Mesodermal cell (in vitro differentiated cells): ENCODE measurements around the gene TOR4A.
"Not testable (repeated sequence)": the region's sequence is repeated elsewhere in the genome, so short reads cannot be mapped to it uniquely, and the experiment has no call there.

Experiments
- H3K27ac ChIP-seq: 2 replicates; pipeline ENCODE4 v1.7.0; 2013; ENCODE audit warnings: mild to moderate bottlenecking, low read depth, low read length, moderate library complexity; ENCODE audit not compliant: severe bottlenecking
- H3K36me3 ChIP-seq: 2 replicates; pipeline ENCODE4 v1.7.1; 2013; ENCODE audit warnings: mild to moderate bottlenecking, low read length, moderate library complexity; ENCODE audit not compliant: control insufficient read depth, insufficient read depth
- H3K4me1 ChIP-seq: one replicate; pipeline ENCODE4 v1.7.1; 2013; ENCODE audit warnings: mild to moderate bottlenecking, low read length; ENCODE audit not compliant: insufficient read depth, control insufficient read depth, poor library complexity, severe bottlenecking
- H3K4me3 ChIP-seq: 2 replicates; pipeline ENCODE4 v1.7.0; 2013; ENCODE audit warnings: low read length, control low read depth, mild to moderate bottlenecking; ENCODE audit not compliant: insufficient read depth, poor library complexity, severe bottlenecking; ENCODE audit errors: extremely low read depth
- H3K9me3 ChIP-seq: 2 replicates; pipeline ENCODE4 v1.7.1; 2013; ENCODE audit warnings: mild to moderate bottlenecking, low read length, moderate library complexity; ENCODE audit not compliant: control insufficient read depth
- WGBS, 2 experiments: methylation state at CpG; one replicate each; pipeline ENCODE4 v1.1.5; 2013; ENCODE audit warnings: missing lambda C conversion rate in 2 of 2; ENCODE audit not compliant: insufficient coverage in 2 of 2; 5-methylcytosine and 5-hydroxymethylcytosine counted together

The TOR4A gene

DNA sequence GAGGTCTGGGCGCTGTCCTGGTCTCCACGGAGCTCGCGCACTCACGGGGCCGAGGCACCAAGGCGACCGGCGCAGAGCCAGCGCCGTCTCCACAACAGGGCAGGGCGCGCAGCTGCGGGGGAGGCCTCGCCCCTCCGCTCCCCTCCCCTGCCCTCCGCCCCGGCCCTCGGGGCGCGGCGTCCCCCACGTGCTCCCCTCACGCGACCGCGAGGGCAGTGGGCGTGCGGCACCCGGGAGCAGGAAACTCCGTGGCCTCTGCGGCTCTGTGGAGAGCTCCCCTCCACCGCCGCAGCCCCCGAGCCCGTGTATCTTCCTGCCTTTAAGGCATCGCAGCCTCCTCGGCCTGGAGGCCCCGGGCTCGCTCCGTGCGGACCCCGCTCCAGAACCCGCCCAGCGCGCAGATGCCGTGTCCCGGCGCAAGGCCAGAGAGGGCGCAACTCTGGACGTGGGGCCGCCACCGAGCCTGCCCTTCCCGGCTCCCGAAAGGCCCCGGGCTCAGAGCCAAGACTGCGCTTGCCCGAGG lies 37.1 kb upstream of the TOR4A start:
- H3K4me3 ChIP-seq = peak overlapping the region; percentile 71
- peaks cover 27% of the 10 kb centered on the region for H3K36me3 ChIP-seq
- peak overlapping the region; percentile 91 for H3K27ac ChIP-seq
- H3K4me1 ChIP-seq = peaks cover 12% of the 10 kb centered on the region
- no peaks in the 10 kb centered on the region for H3K9me3 ChIP-seq
- 0% methylated on average over 32 to 42 of the region's 58 CpGs for WGBS, 2 experiments

DNA sequence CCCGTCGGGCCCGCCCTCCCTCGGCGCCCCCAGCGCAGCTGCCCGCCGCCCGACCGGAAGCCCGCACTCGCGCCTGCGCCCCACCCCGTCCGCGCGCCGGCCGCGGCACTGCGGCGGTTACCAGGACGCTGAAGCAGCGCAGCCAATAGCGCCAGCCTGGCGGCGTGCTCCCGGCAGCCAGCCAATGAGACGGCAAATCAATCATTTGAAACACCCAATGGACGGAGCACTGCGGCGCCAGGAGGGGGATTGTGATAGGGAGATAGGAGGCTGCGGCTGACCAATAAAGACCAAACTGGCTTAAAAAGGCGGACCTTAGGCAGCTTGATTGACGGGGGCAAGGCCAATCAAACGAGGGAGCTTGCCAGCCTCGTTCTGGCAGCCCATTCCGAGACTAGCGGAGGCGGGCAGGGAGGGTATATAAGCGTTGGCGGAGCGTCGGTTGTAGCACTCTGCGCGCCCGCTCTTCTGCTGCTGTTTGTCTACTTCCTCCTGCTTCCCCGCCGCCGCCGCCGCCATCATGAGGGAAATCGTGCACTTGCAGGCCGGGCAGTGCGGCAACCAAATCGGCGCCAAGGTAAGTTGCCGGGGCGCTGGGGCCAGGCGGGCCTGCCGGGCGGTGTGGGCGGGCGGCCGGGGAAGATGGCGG lies 36.6 kb upstream of the TOR4A start, which contains the start of gene TUBB4B:
TUBB4B (plus strand) TSS at position 447 of the 649 bp plus-strand sequence; CDS start at position 521, 74 bp downstream.
- 0 to 1% methylated on average over 48 to 62 of the region's 67 CpGs for WGBS, 2 experiments
- H3K4me3 ChIP-seq = peak within 1 kb of the TSS; percentile 93

DNA sequence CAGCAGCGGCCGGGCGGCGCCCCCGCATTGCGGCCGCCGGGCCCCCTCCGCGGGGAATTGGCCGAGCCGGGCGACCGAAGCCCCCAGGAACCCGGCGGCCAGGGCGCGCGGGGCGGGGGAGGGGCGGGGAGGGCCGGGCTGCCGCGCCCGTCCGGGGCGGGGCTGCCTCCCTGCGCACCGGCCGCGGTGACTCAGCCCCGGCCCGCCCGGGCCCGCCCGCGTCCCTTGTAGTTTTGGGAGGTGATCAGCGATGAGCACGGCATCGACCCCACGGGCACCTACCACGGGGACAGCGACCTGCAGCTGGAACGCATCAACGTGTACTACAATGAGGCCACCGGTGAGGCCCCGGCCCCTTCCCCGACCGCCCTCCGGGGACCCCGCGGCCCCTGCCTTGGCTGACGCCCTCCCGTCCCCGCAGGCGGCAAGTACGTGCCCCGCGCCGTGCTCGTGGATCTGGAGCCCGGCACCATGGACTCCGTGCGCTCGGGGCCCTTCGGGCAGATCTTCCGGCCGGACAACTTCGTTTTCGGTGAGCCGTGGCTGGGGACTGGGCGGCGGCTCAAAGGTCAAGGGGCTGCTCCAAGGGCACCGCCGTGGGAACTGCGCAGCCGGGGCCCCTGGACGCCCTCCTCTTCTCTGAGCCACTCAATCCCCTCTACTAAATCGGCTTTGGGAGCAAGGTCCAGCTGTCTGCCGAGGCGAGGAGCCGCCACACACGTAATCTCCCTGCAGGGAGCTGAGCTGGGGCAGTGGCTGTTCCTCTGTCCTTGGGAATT lies 35.8 kb upstream of the TOR4A start:
- 2 to 6% methylated on average over 39 to 71 of the region's 83 CpGs for WGBS, 2 experiments
- H3K4me3 ChIP-seq = peak overlapping the region; percentile 93
- H3K36me3 ChIP-seq = peaks cover 27% of the 10 kb centered on the region
- peaks cover 10% of the 10 kb centered on the region for H3K4me1 ChIP-seq
- no peaks in the 10 kb centered on the region for H3K9me3 ChIP-seq
- peak overlapping the region; percentile 67 for H3K27ac ChIP-seq

More for the DNA sequence above, 36.6 kb upstream of the TOR4A start, which contains the start of gene TUBB4B:
- Histone ChIP-seq H3K27ac (peak within 1 kb of the TSS; percentile 91), H3K9me3 (no peaks in the 10 kb centered on the region), H3K4me1 (peaks cover 12% of the 10 kb centered on the region), H3K36me3 (peaks cover 27% of the 10 kb centered on the region)

DNA sequence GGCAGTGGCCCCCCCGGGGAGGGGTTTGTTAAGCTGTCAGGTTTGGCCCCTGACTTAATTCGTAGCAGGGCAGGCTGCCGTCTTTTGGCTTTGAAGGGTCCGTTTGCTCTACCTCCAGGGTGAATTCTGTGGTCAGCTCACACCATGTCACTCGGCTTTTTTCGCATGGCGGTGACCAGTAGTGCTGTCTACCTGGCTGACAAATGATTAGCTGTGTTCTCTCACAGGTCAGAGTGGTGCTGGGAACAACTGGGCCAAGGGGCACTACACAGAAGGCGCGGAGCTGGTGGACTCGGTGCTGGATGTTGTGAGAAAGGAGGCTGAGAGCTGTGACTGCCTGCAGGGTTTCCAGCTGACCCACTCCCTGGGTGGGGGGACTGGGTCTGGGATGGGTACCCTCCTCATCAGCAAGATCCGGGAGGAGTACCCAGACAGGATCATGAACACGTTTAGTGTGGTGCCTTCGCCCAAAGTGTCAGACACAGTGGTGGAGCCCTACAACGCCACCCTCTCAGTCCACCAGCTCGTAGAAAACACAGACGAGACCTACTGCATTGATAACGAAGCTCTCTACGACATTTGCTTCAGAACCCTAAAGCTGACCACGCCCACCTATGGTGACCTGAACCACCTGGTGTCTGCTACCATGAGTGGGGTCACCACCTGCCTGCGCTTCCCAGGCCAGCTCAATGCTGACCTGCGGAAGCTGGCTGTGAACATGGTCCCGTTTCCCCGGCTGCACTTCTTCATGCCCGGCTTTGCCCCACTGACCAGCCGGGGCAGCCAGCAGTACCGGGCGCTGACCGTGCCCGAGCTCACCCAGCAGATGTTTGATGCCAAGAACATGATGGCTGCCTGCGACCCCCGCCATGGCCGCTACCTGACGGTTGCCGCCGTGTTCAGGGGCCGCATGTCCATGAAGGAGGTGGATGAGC lies 35.0 kb upstream of the TOR4A start:
- no peak overlapping the region for H3K27ac ChIP-seq
- H3K36me3 ChIP-seq = peaks cover 27% of the 10 kb centered on the region

DNA sequence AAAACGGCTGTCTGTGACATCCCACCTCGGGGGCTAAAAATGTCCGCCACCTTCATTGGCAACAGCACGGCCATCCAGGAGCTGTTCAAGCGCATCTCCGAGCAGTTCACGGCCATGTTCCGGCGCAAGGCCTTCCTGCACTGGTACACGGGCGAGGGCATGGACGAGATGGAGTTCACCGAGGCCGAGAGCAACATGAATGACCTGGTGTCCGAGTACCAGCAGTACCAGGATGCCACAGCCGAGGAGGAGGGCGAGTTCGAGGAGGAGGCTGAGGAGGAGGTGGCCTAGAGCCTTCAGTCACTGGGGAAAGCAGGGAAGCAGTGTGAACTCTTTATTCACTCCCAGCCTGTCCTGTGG lies 34.3 kb upstream of the TOR4A start:
- not testable (repeated sequence) for H3K4me3 ChIP-seq, H3K4me1 ChIP-seq, H3K27ac ChIP-seq, H3K9me3 ChIP-seq
- WGBS, 2 experiments = 95 to 98% methylated on average over 7 to 10 of the region's 18 CpGs
- peaks cover 27% of the 10 kb centered on the region for H3K36me3 ChIP-seq

More for the DNA sequence above, 35.0 kb upstream of the TOR4A start:
- WGBS, 2 experiments = 86 to 87% methylated on average over 34 to 35 of the region's 36 CpGs
- Histone ChIP-seq H3K4me1 (peaks cover 8% of the 10 kb centered on the region), H3K9me3 (no peaks in the 10 kb centered on the region), H3K4me3 (peak overlapping the region; percentile 93)

DNA sequence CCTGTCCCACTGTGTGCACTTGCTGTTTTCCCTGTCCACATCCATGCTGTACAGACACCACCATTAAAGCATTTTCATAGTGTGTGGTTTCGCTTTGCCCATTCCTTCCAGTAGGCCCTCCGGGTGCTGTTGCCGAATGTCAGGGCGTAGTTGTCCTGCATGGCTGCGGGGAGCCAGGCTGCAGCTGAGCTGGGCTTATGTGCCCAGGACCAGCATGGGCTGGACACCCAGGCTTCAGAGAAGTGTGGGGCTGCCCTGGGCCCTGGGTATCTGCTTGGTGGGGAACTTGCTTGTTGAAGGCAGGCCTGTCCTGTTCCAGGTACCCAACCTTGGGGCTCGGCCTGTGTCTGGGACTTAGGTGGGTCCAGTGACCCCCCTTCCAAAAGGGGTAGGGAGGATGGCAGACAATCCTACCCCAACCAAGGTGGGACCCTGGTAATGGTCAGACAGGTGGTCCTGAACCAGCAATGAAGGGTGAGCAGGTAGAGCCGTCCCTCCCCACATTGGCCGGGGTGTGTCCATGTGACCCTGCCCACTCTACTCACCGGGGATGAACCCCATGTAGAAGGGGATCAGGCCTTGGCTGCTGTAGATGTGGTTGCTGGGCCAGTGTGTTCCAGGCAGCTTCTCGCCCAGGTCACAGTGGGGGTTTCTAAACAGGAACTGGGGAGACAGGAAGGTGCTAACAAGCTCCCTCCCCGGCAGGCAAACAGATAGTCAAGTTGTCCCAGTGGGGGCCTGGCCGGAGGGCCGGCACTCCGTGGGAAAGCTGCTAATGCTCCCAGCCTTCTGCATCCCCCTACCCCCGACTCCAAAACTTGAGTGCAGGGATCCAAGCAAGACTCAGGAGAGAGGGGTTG lies 33.7 kb upstream of the TOR4A start:
- Histone ChIP-seq H3K4me3 (no peak overlapping the region), H3K9me3 (no peaks in the 10 kb centered on the region), H3K4me1 (peaks cover 8% of the 10 kb centered on the region), H3K27ac (no peak overlapping the region), H3K36me3 (peaks cover 27% of the 10 kb centered on the region)
- WGBS, 2 experiments = 68 to 83% methylated on average over 10 to 13 of the region's 15 CpGs

DNA sequence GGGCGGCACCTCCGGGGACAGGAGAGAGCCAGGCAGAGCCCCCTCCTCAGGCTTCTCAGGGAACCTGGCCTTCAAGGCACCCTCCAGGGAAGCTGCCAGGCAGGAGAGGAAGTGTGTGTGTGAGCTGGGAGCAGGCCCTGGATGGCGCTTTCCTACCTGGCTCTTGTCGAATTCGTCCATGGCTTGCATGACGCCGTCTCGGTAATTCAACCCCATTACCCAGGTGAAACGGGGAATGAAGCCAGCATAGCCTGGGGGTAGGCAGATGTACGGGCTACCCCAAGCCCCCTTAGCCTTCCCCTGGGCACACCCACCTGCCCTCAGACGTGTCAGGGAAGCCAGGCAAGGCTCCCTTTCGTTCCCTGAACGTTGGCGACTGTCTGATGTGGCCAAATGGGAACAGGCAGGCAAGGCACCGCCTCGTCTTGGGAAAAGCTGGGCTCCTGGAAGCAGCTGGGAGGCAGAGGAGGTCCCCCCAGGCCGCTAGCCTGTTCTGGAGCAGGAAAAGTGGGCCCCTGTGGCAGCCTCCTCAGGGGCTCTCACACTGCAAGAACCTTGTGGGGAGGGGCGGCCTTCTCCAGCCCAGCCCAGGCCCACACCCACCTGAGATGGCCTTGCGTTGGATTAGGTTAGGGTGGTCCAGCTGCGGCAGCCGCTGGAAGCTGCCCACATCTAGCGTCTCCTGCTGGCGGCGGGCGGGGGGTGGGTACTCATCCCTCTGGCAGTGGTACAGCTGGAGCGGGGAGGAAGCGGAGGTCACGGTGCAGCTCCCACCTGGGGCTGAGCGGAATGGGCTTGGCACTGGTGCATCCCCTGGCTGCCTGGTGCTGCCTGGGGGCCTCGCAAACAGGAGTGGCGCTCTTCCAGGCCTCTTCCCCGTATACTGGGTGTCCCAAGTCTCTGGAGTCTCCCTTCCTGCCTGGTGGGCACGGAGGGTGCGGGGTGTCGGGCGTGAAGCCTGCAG lies 32.8 kb upstream of the TOR4A start:
- Histone ChIP-seq H3K9me3 (no peaks in the 10 kb centered on the region), H3K4me1 (peaks cover 8% of the 10 kb centered on the region), H3K4me3 (no peak overlapping the region), H3K27ac (no peak overlapping the region), H3K36me3 (peaks cover 27% of the 10 kb centered on the region)
- WGBS, 2 experiments = 76 to 79% methylated on average over 30 to 35 of the region's 36 CpGs

DNA sequence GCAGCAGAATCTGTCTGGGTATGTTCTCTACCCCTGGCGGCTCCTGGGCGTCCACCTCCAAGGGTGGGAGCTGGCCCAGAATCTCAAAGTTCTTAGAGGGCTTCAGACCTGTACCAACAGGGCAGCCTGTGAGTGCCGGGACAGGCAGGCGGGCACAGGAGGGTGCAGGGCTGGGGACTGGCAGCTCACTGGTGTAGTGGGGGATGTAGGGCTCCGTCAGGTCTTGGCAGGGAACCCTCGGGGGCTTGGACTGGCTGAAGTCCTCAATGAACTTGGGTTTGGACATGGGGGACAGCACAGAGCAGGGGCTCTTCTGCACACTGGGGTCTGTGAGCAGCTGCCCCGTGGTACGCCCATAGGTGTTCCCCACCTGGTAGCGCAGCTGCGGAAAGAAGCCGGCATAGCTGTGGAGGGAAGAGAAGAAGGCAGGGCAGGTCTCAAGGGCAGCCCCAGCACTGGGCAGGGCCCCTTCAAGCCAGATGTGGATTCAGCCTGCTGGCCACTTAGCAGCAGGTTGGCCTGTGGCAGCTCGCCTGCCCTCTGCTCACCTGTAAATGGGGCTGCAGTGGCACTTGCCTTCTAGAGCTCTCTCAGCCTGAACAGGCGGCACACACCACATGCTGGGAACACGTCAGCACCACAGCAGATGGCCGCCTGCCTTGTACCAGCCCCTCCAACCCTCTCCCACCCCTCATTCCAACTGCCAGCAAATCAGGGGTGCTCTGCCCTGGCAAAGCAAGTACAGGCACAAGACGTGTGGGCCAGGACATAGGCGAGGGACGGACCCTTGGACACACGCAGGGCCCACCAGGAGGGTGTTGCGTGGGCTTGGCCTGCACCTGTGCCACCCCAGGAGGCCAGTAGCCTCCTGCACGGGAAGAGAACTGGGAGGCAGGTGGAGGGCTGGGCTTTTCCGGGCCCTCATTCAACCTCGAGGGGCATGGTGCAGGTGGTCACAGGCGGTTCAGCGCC lies 31.8 kb upstream of the TOR4A start:
- H3K4me3 ChIP-seq = no peak overlapping the region
- WGBS, 2 experiments = 92 to 96% methylated on average over 20 to 25 of the region's 25 CpGs
- no peaks in the 10 kb centered on the region for H3K9me3 ChIP-seq

More for the DNA sequence above, 31.8 kb upstream of the TOR4A start:
- no peak overlapping the region for H3K27ac ChIP-seq
- peaks cover 27% of the 10 kb centered on the region for H3K36me3 ChIP-seq
- H3K4me1 ChIP-seq = peaks cover 8% of the 10 kb centered on the region
